Activated T-helper 1 cell treated with anti-CD3 and anti-CD28 coated beads, Interleukin-12 subunit alpha, Interleukin-12 subunit beta, Interleukin-2, Interleukin-4 antibody, amounts not matched to agents 30 ng/mL and 10 ng/mL and 1 ng/mL, durations not matched to agents 14 hours and 24 hours and 36 hours (primary cell): ENCODE data around the gene PROB1. TPM values are rescaled to one million over a fixed set of nuclear protein-coding genes. Genes with fewer than 3 reads are reported as not detected.
"Not testable (repeated sequence)": the region's sequence is repeated elsewhere in the genome, so short reads cannot be mapped to it uniquely, and the experiment has no call there.

ENCODE experiments used
- DNase-seq: peaks from one replicate; pipeline ENCODE4 v3.0.0; 2021; ENCODE audit warnings: low spot score
- H3K27ac Mint-ChIP-seq: one replicate; pipeline ENCODE4 v1.8.0; 2021; ENCODE audit warnings: mild to moderate bottlenecking, mixed read lengths
- H3K27me3 Mint-ChIP-seq: one replicate; pipeline ENCODE4 v1.8.0; 2022; ENCODE audit warnings: mild to moderate bottlenecking, moderate library complexity, mixed read lengths; ENCODE audit not compliant: insufficient read depth
- H3K36me3 Mint-ChIP-seq: one replicate; pipeline ENCODE4 v1.8.0; 2021; ENCODE audit warnings: low read depth, mixed read lengths
- H3K4me1 Mint-ChIP-seq: one replicate; pipeline ENCODE4 v1.8.0; 2021; ENCODE audit warnings: low read depth, mixed read lengths
- H3K4me3 Mint-ChIP-seq: one replicate; pipeline ENCODE4 v1.8.0; 2021; ENCODE audit warnings: mild to moderate bottlenecking, moderate library complexity, mixed read lengths
- H3K9me3 Mint-ChIP-seq: one replicate; pipeline ENCODE4 v1.8.0; 2021; ENCODE audit warnings: mixed read lengths
- intact Hi-C: fragments of 100-400 bp; cut with micrococcal nuclease; formaldehyde crosslinking; loops from one replicate; pipeline ENCODE4 v1.15.1; 2024
- total RNA-seq: library from RNA; stranded (reverse); gene quantifications from 2 replicates; pipeline ENCODE4 v1.2.3, GENCODE V29; 2022

PROB1 gene
- total RNA-seq, 1 donor from 2014 or later: 9.3 TPM

DNA sequence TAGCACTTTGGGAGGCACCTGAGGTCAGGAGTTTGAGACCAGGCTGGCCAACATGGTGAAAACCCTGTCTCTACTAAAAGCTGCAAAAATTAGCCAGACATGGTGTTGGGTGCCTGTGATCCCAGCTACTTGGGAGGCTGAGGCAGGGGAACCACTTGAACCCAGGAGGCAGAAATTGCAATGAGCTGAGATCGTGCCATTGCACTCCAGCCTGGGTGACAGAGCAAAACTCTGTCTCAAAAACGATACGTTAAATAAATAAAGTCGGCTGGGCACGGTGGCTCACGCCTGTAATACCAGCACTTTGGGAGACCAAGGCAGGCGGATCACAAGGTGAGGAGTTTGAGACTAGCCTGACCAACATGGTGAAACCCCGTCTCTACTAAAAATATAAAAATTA lies 39.0 kb downstream of the PROB1 start:
- H3K9me3 Mint-ChIP-seq, H3K27ac Mint-ChIP-seq, H3K27me3 Mint-ChIP-seq, H3K4me1 Mint-ChIP-seq, DNase-seq, H3K4me3 Mint-ChIP-seq, intact Hi-C loops: not testable (repeated sequence)
- H3K36me3 Mint-ChIP-seq: peaks cover 13% of the 10 kb centered on the region

DNA sequence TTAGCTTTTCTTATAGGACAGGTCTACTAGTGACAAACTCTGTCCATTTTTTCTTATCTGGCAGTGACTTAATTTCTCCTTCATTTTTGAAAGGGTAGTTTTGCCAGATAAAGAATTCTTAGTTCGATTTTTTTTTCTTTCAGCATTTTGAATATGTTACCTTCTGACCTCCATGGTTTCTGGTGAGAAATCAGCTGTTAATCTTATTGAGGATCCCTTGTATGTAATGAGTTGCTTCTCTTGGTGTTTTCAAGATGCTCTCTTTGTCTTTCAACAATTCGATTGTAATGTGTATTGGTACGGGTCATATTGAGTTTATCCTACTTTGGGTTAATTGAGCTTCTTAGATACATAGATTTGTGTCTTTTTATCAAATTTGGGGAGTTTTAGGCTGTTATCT lies 40.7 kb downstream of the PROB1 start:
- Mint-ChIP-seq H3K27ac (no peak overlapping the region), H3K4me3 (no peak overlapping the region), H3K4me1 (no peaks in the 10 kb centered on the region), H3K27me3 (no peaks in the 10 kb centered on the region), H3K9me3 (peaks cover 7% of the 10 kb centered on the region), H3K36me3 (peaks cover 13% of the 10 kb centered on the region)
- intact Hi-C loops: no loop called here
- no peak for DNase-seq

DNA sequence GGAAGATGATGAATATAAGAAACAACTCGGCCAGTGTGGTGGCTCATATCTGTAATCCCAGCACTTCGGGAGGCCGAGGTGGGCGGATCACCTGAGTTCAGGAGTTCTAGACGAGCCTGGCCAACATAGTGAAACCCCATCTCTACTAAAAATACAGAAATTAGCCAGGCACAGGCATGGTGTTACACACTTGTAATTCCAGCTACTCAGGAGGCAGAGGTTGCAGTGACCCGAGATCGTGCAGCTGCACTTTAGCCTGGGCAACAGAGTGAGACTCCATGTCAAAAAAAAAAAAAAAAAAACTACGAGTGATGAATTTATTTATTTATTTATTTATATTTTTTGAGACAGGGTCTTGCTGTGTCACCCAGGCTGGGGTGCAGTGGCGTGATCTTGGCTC lies 47.0 kb downstream of the PROB1 start:
- H3K9me3 Mint-ChIP-seq, H3K27me3 Mint-ChIP-seq, H3K27ac Mint-ChIP-seq, H3K4me3 Mint-ChIP-seq, intact Hi-C loops, DNase-seq: not testable (repeated sequence)
- peaks cover 21% of the 10 kb centered on the region for H3K36me3 Mint-ChIP-seq
- H3K4me1 Mint-ChIP-seq: peaks cover 23% of the 10 kb centered on the region

DNA sequence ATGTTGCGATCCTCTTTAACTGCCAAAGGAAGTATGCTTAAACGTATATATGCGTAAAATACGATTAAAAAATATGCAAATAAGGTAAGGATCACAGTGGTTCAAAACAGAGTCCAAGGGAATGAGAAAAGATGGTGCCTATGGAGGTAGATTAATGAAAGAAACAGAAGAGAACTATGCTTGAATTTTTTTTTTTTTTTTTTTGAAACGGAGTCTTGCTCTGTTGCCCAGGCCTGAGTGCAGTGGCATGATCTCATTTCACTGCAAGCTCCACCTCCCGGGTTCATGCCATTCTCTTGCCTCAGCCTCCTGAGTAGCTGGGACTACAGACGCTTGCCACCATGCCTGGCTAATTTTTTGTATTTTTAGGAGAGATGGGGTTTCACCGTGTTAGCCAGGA lies 49.5 kb downstream of the PROB1 start:
- intact Hi-C loops, DNase-seq, H3K4me3 Mint-ChIP-seq, H3K9me3 Mint-ChIP-seq, H3K27ac Mint-ChIP-seq, H3K27me3 Mint-ChIP-seq: not testable (repeated sequence)
- peaks cover 20% of the 10 kb centered on the region for H3K36me3 Mint-ChIP-seq
- peaks cover 42% of the 10 kb centered on the region for H3K4me1 Mint-ChIP-seq

DNA sequence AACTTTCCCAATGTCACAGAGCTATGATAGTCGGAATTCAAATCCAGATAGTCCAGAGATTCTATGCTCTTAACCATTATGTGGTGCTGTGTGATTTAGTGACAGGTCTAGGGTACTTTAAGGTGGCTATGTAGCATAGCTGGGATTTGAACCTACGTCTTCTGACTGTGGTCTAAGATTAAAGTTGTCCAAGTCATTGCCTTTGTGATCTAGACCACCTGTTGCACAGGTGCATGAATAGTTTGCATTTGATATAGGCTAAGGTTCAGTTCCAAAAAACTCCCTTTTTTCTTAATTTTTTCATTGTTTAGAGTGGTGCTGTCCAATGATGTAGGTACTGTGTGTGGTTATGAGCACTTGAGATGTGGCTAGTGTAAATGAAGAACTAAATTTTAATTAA lies 50.7 kb downstream of the PROB1 start:
- no peak for DNase-seq
- no peaks in the 10 kb centered on the region for H3K27me3 Mint-ChIP-seq
- H3K27ac Mint-ChIP-seq: peak overlapping the region; percentile 31
- peak overlapping the region; percentile 39 for H3K4me3 Mint-ChIP-seq
- no peaks in the 10 kb centered on the region for H3K9me3 Mint-ChIP-seq
- peaks cover 20% of the 10 kb centered on the region for H3K36me3 Mint-ChIP-seq
- intact Hi-C loops: loop anchor here (5.0 kb wide), 2 partner anchors 702 to 763 kb away; no protein-coding TSS in a partner anchor
- peaks cover 45% of the 10 kb centered on the region for H3K4me1 Mint-ChIP-seq

DNA sequence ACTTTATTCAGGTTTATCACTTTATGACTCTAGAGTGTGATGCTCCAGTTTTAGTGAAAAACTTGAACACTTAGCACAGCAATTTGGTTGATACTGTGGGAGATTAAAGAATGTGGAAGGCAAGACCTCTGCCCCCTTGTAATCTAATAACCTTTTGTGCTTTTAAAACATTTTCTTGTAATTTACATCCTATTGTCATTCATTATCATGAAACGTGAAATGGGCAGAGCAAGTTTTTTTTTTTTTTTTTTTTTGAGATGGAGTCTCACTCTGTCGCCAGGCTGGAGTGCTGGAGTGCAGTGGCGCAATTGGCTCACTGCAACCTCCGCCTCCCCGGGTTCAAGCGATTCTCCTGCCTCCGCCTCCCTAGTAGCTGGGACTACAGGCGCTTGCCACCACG lies 51.4 kb downstream of the PROB1 start:
- Mint-ChIP-seq H3K4me3 (peak overlapping the region; percentile 94), H3K4me1 (peaks cover 45% of the 10 kb centered on the region), H3K27ac (peak overlapping the region; percentile 95), H3K27me3 (no peaks in the 10 kb centered on the region), H3K9me3 (no peaks in the 10 kb centered on the region), H3K36me3 (peaks cover 20% of the 10 kb centered on the region)
- DNase-seq: no peak
- intact Hi-C loops: loop anchor here (2.0 to 5.0 kb wide), 4 partner anchors 27 to 764 kb away; partner anchors contain the start of gene SIL1

DNA sequence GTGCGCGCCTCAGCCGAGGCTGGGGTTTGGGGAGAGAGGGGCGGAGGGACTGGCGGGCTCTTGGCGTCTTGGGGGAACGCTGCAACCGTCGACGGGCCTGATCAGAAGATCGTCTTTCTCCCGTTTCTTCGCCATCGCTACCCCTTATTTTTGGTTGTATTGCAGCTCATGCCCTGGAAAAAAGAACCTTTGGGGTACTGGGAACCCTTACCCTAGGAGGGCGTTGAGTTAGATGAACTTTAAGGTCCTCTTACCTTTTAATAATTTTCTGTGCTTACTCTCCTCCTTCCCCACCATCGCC lies 52.5 kb downstream of the PROB1 start:
- intact Hi-C loops: loop anchor here (1.0 to 5.0 kb wide), 7 partner anchors 28 to 765 kb away; partner anchors contain the start of genes SIL1 and UBE2D2
- no peaks in the 10 kb centered on the region for H3K27me3 Mint-ChIP-seq
- peaks cover 20% of the 10 kb centered on the region for H3K36me3 Mint-ChIP-seq
- no peaks in the 10 kb centered on the region for H3K9me3 Mint-ChIP-seq
- peaks cover 45% of the 10 kb centered on the region for H3K4me1 Mint-ChIP-seq
- peak; percentile 80 for DNase-seq
- peak overlapping the region; percentile 95 for H3K27ac Mint-ChIP-seq
- peak overlapping the region; percentile 94 for H3K4me3 Mint-ChIP-seq

DNA sequence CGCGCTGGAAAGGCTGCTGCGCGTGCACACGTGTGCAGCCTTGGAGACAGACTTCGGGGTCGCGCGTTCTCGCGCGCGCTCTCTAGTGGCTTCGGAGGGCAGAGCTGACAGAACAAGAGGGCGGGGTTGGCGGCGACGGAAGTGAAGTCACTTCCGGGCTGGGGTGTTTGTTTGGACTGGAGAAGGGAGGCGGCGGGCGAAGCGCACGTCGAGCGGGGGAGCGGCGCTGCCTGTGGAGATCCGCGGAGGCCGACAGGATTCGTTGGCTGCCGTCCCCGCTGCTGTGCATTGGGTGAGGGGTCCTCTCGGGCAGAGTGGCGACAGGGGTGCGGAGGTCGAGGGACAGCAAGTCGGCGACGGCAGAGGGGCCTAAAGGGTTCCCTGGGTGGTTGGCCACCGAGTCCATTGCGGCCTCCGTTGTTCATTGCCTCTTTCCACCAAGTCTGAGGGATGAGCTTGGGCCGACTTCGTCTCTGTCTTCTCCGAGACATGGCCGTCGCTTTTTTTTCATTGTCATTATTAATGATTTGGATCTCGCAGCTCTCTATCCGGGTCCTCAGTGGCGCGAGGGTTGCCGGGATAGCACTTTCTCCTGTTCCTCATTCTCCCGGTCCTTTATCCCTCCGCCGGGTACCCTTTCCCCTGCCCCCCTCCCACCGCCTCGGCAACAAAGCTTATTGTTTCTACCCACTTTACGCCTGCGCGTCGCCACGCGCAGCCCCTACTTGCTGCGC lies 53.0 kb downstream of the PROB1 start, which contains the start of gene PAIP2:
PAIP2 (plus strand) TSS at position 166 of the 734 bp plus-strand sequence. CDS start 21,931 bp downstream, outside the sequence.
- intact Hi-C loops: loop anchor here (1.0 to 5.0 kb wide), 13 partner anchors 29 to 877 kb away; partner anchors contain the start of genes EGR1, HSPA9, MATR3 and SIL1
- Mint-ChIP-seq H3K9me3 (no peaks in the 10 kb centered on the region), H3K4me1 (peaks cover 46% of the 10 kb centered on the region), H3K27ac (peak within 1 kb of the TSS; percentile 95), H3K36me3 (peaks cover 19% of the 10 kb centered on the region), H3K27me3 (no peaks in the 10 kb centered on the region), H3K4me3 (peak within 1 kb of the TSS; percentile 94)
- DNase-seq: peak; percentile 95

DNA sequence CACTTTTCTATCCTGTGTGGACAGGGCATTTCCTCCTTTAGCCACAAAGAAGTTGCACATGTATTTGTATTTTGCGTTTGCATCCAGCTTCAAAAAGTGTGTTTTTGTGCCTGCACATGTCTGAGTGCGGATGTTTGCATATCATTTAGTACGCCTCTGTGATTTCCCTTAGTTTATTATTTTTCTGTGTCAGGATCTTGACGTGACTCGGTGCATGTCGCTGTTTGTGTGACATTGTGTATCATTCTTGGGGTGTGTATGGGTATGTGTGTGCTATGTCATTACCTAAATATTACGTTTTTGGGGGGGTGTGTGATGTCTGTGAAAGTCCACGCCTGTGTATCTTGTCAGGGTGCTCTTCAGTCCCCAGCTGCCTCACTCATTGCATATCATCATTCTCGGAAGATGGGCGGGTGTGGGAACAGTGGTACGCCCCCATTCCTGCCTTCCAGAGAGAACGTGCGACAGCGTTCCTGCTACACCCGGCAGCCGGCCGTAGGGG lies 53.7 kb downstream of the PROB1 start:
- H3K9me3 Mint-ChIP-seq: no peaks in the 10 kb centered on the region
- H3K4me1 Mint-ChIP-seq: peaks cover 52% of the 10 kb centered on the region
- H3K36me3 Mint-ChIP-seq: peaks cover 14% of the 10 kb centered on the region
- H3K27me3 Mint-ChIP-seq: no peaks in the 10 kb centered on the region
- peak overlapping the region; percentile 94 for H3K4me3 Mint-ChIP-seq
- peak overlapping the region; percentile 95 for H3K27ac Mint-ChIP-seq
- intact Hi-C loops: loop anchor here (1.0 to 5.0 kb wide), 8 partner anchors 48 to 876 kb away; partner anchors contain the start of genes EGR1, HSPA9, MATR3 and SPATA24
- DNase-seq: no peak

Other genes with a start within 250 kb of the PROB1 start
- 28.6 and 41.1 TPM in 2 replicates for gene SIL1, start 196.7 kb downstream of the PROB1 start, total RNA-seq
- 232 and 258 TPM in 2 replicates for gene MATR3, start 101.4 kb downstream of the PROB1 start, total RNA-seq
- gene PAIP2, start 53.2 kb downstream of the PROB1 start, total RNA-seq: 88.4 and 97.3 TPM in 2 replicates
- 1.4 and 1.5 TPM in 2 replicates for gene SLC23A1, start 11.8 kb downstream of the PROB1 start, total RNA-seq
- 38.1 and 38.8 TPM in 2 replicates for gene MZB1, start 5.2 kb downstream of the PROB1 start, total RNA-seq
- 4.1 and 5.3 TPM in 2 replicates for gene SPATA24, start 9.0 kb upstream of the PROB1 start, total RNA-seq
- 30.0 and 36.3 TPM in 2 replicates for gene DNAJC18, start 44.4 kb upstream of the PROB1 start, total RNA-seq
- 1.3 and 1.4 TPM in 2 replicates for gene ECSCR, start 67.6 kb upstream of the PROB1 start, total RNA-seq
- gene SMIM33, start 75.9 kb upstream of the PROB1 start, total RNA-seq: 0.29 and 0.39 TPM in 2 replicates
- gene STING1, start 87.7 kb upstream of the PROB1 start, total RNA-seq: 213 and 226 TPM in 2 replicates
- 251 and 265 TPM in 2 replicates for gene UBE2D2, start 166.2 kb upstream of the PROB1 start, total RNA-seq